Camera-type eye (tissue), 1 donor: Measurements from ENCODE around the gene SDR42E1. TPM values are rescaled to one million over a fixed set of nuclear protein-coding genes. Genes with fewer than 3 reads are reported as not detected.

ENCODE experiments used
- total RNA-seq: library from RNA; depleted of rRNA; stranded (reverse); fragments of >200 nt; gene quantifications from one replicate; pipeline ENCODE4 v1.2.3, GENCODE V29; 2014

Gene SDR42E1, protein sequence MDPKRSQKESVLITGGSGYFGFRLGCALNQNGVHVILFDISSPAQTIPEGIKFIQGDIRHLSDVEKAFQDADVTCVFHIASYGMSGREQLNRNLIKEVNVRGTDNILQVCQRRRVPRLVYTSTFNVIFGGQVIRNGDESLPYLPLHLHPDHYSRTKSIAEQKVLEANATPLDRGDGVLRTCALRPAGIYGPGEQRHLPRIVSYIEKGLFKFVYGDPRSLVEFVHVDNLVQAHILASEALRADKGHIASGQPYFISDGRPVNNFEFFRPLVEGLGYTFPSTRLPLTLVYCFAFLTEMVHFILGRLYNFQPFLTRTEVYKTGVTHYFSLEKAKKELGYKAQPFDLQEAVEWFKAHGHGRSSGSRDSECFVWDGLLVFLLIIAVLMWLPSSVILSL
- total RNA-seq: 3.1 TPM

DNA sequence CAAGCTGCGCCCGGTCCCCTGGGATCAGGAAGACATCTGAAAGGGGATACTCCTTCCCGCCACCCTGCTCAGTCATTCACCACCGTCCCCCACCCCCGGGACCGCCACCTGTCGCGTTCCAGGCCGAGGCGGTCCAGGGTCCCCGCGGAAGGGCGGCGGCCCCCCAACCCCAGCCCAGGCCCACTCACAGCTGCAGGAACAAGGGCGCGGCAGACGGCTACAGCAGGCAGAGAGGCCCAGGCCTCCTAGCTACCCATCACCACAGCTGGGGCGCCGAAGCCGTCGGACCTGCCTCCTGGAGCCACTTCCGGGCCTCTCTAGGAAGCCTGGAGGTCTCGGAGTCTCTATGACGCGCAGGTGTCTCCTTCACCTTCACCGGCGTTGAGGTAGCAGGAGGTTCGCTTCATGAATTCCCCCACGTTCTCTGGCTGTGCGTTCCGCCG lies at the start of gene SDR42E1:
Gene SDR42E1, minus strand, starts transcription at position 272 of the 443 bp plus-strand sequence. CDS start 10,612 bp downstream, outside the sequence.

GRCh38 chr16:82034981-82035612 lies 23.8 kb upstream of the SDR42E1 start, which contains the start of gene HSD17B2:
Gene HSD17B2, plus strand, starts transcription at chr16:82035253. Its CDS starts 172 bp downstream, at chr16:82035425.

Other genes starting within 250 kb of the SDR42E1 start
- gene PLCG2, start 232.2 kb downstream of the SDR42E1 start, total RNA-seq: 10.2 TPM
- gene HSD17B2, start 23.8 kb upstream of the SDR42E1 start, total RNA-seq: 34.0 TPM
- 45.2 TPM for gene MPHOSPH6, start 158.8 kb upstream of the SDR42E1 start, total RNA-seq